ENCODE results near the gene HOXD12. TPM values are rescaled to one million over a fixed set of nuclear protein-coding genes. Genes with fewer than 3 reads are reported as not detected.

The HOXD12 gene
- total RNA-seq, 1 experiment from 2014 or later, result 0.27 TPM

DNA sequence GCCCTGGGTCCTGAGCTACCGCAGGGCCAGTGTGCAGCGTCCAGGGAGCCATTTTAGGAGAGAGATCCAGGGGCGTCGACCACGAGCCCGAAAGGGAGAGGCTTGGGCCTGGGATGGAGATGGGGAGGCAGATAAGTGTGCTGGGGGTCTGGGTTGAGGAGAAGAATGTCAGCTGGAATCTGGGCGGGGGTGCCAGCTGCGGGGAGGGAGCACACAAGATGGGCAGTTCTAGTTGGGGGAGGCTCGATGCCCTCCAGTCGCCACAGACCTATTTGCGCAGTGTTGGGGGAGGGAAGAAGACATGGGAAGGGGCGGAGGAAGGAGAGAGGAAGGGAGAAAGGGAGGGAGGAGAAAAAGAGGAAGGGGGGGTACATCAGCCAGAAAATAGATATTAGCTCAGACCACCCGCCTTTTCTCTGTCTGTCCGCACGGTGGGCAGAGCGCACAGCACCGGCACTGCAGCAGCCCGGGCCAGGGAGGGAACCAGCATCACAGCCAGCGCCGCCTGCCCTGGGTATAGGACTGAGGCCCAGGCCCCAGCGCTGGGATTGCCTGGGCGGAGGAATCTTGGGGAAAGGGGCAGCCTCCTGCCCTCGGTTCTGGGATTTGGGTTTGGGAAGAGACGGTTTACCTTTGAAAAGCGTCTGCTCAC, 5.6 kb downstream of the HOXD12 start:
- no peak overlapping the region for H3K4me3 ChIP-seq (replicated peaks in 1 of 2; ENCODE audit: low read depth in 1 of 2, low read length in 2 of 2)
- POLR2A ChIA-PET, result no interaction called here
- BruUV-seq (replicated peaks), result no TSS peak

More for the DNA sequence above, 5.6 kb downstream of the HOXD12 start:
- TF ChIP-seq, protein P1, sequence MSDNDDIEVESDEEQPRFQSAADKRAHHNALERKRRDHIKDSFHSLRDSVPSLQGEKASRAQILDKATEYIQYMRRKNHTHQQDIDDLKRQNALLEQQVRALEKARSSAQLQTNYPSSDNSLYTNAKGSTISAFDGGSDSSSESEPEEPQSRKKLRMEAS (IDR thresholded peaks at IDR 0.05), result no peak
- TF ChIP-seq SIN3A (IDR thresholded peaks at IDR 0.05; ENCODE audit: low read depth), result no peak
- TF ChIP-seq, protein P2, sequence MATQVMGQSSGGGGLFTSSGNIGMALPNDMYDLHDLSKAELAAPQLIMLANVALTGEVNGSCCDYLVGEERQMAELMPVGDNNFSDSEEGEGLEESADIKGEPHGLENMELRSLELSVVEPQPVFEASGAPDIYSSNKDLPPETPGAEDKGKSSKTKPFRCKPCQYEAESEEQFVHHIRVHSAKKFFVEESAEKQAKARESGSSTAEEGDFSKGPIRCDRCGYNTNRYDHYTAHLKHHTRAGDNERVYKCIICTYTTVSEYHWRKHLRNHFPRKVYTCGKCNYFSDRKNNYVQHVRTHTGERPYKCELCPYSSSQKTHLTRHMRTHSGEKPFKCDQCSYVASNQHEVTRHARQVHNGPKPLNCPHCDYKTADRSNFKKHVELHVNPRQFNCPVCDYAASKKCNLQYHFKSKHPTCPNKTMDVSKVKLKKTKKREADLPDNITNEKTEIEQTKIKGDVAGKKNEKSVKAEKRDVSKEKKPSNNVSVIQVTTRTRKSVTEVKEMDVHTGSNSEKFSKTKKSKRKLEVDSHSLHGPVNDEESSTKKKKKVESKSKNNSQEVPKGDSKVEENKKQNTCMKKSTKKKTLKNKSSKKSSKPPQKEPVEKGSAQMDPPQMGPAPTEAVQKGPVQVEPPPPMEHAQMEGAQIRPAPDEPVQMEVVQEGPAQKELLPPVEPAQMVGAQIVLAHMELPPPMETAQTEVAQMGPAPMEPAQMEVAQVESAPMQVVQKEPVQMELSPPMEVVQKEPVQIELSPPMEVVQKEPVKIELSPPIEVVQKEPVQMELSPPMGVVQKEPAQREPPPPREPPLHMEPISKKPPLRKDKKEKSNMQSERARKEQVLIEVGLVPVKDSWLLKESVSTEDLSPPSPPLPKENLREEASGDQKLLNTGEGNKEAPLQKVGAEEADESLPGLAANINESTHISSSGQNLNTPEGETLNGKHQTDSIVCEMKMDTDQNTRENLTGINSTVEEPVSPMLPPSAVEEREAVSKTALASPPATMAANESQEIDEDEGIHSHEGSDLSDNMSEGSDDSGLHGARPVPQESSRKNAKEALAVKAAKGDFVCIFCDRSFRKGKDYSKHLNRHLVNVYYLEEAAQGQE (IDR thresholded peaks at IDR 0.05; ENCODE audit: low read depth), result no peak
- TF ChIP-seq EZH2phosphoT487 (IDR thresholded peaks at IDR 0.05; ENCODE audit: borderline replicate concordance), result no peak
- no peak for TF ChIP-seq CBX3 (IDR thresholded peaks at IDR 0.05; ENCODE audit: low read depth)
- TF ChIP-seq, protein P3, sequence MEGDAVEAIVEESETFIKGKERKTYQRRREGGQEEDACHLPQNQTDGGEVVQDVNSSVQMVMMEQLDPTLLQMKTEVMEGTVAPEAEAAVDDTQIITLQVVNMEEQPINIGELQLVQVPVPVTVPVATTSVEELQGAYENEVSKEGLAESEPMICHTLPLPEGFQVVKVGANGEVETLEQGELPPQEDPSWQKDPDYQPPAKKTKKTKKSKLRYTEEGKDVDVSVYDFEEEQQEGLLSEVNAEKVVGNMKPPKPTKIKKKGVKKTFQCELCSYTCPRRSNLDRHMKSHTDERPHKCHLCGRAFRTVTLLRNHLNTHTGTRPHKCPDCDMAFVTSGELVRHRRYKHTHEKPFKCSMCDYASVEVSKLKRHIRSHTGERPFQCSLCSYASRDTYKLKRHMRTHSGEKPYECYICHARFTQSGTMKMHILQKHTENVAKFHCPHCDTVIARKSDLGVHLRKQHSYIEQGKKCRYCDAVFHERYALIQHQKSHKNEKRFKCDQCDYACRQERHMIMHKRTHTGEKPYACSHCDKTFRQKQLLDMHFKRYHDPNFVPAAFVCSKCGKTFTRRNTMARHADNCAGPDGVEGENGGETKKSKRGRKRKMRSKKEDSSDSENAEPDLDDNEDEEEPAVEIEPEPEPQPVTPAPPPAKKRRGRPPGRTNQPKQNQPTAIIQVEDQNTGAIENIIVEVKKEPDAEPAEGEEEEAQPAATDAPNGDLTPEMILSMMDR (IDR thresholded peaks at IDR 0.05 in 2 of 3, conservative IDR thresholded peaks at IDR 0.05 in 1 of 3; ENCODE audit: borderline replicate concordance in 1 of 3, insufficient read depth in 1 of 3, low read depth in 2 of 3, low read length in 2 of 3), result no peak
- TF ChIP-seq, protein P4, sequence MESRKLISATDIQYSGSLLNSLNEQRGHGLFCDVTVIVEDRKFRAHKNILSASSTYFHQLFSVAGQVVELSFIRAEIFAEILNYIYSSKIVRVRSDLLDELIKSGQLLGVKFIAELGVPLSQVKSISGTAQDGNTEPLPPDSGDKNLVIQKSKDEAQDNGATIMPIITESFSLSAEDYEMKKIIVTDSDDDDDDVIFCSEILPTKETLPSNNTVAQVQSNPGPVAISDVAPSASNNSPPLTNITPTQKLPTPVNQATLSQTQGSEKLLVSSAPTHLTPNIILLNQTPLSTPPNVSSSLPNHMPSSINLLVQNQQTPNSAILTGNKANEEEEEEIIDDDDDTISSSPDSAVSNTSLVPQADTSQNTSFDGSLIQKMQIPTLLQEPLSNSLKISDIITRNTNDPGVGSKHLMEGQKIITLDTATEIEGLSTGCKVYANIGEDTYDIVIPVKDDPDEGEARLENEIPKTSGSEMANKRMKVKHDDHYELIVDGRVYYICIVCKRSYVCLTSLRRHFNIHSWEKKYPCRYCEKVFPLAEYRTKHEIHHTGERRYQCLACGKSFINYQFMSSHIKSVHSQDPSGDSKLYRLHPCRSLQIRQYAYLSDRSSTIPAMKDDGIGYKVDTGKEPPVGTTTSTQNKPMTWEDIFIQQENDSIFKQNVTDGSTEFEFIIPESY (IDR thresholded peaks at IDR 0.05; ENCODE audit: extremely low read depth, insufficient replicate concordance, low read length), result no peak
- no peak for TF ChIP-seq POLR2A (IDR thresholded peaks at IDR 0.05; ENCODE audit: borderline replicate concordance, extremely low read depth, insufficient read depth, insufficient read length)
- no peak for TF ChIP-seq ZFX (IDR thresholded peaks at IDR 0.05)
- TF ChIP-seq ZNF274 (IDR thresholded peaks at IDR 0.05; ENCODE audit: low read depth, low read length), result no peak
- no peak for TF ChIP-seq TCF7L2 (IDR thresholded peaks at IDR 0.05; ENCODE audit: borderline replicate concordance, extremely low read depth, insufficient read depth, insufficient read length)
- no peak for TF ChIP-seq JUND (IDR thresholded peaks at IDR 0.05)
- no peak for TF ChIP-seq CEBPB (IDR thresholded peaks at IDR 0.05; ENCODE audit: low read depth)
- TF ChIP-seq POLR2AphosphoS5 (IDR thresholded peaks at IDR 0.05; ENCODE audit: low read depth, low read length), result no peak
- TF ChIP-seq RAD21 (IDR thresholded peaks at IDR 0.05; ENCODE audit: low read depth), result no peak
- no peak for TF ChIP-seq YY1 (IDR thresholded peaks at IDR 0.05; ENCODE audit: extremely low read depth, insufficient replicate concordance, low read depth, low read length)
- TF ChIP-seq SRF (IDR thresholded peaks at IDR 0.05; ENCODE audit: low read depth), result no peak
- ATAC-seq (no peak), DNase-seq (ENCODE audit: low read depth, low spot score) (no peak)
- CTCF ChIA-PET, result no interaction called here
- Histone ChIP-seq H3K9me3 (ENCODE audit: control insufficient read depth in 1 of 2, insufficient read depth in 1 of 2, low read depth in 1 of 2, low read length in 2 of 2) (no peaks in the 10 kb centered on the region), H2AFZ (ENCODE audit: low read depth, low read length, poor library complexity, severe bottlenecking) (no peak overlapping the region), H3K4me2 (ENCODE audit: low read length) (no peak overlapping the region), H3K36me3 (ENCODE audit: control insufficient read depth in 1 of 2, insufficient read depth in 2 of 2, low read length in 2 of 2) (no peaks in the 10 kb centered on the region), H3K9ac (ENCODE audit: low read length) (no peak overlapping the region), H3K9me2 (ENCODE audit: insufficient read depth) (no peaks in the 10 kb centered on the region), H4K20me1 (ENCODE audit: insufficient read depth) (no peaks in the 10 kb centered on the region), H3K79me2 (ENCODE audit: insufficient read depth, low read length) (no peaks in the 10 kb centered on the region), H3K27me3 (ENCODE audit: insufficient read depth, low read length) (no peaks in the 10 kb centered on the region), H3K4me1 (ENCODE audit: control insufficient read depth in 1 of 2, insufficient read depth in 2 of 2, low read length in 2 of 2) (peaks cover 0 to 11% of the 10 kb centered on the region in 2 experiments; a peak in 1 of 4 replicates), H3K27ac (ENCODE audit: low read depth, low read length) (no peak overlapping the region)
- RAD21 ChIA-PET (ENCODE audit: low non-redundant PET in 1 of 2, low total read pairs in 2 of 2, uncharacterized antibody in 2 of 2, unreplicated experiment in 2 of 2), result no interaction called here
- intact Hi-C loops (cut with micrococcal nuclease), result no loop called here

Data from HCT116 (cell line).